ENCODE measurements around the gene WRAP53. TPM values are rescaled to one million over a fixed set of nuclear protein-coding genes. Genes with fewer than 3 reads are reported as not detected.

The WRAP53 gene
- 4.7 and 7.0 TPM in 2 replicates for total RNA-seq

GRCh38 chr17:7687908-7688807 lies at the start of gene WRAP53:
TSS of gene WRAP53 (plus strand) at chr17:7688477. CDS start at chr17:7688649, 172 bp downstream.

GRCh38 chr17:7650509-7651096 lies 37.7 kb upstream of the WRAP53 start, which contains the start of gene ATP1B2:
TSS of gene ATP1B2 (plus strand) at chr17:7650926. CDS start at chr17:7651519, 593 bp downstream.

GRCh38 chr17:7687072-7687907 lies 987 bp upstream of the WRAP53 start, which contains the start of gene TP53:
TSS of gene TP53 (minus strand) at chr17:7687490. CDS start at chr17:7676594, 10,896 bp downstream.

GRCh38 chr17:7704601-7705268 lies 16.5 kb downstream of the WRAP53 start, which contains the start of gene EFNB3:
TSS of gene EFNB3 (plus strand) at chr17:7705202. CDS start at chr17:7705599, 397 bp downstream.

GRCh38 chr17:7716901-7717755 lies 28.9 kb downstream of the WRAP53 start, which contains the start of gene DNAH2:
TSS of gene DNAH2 (plus strand) at chr17:7717744. CDS start at chr17:7719735, 1,991 bp downstream.

Other genes with a start within 250 kb of the WRAP53 start
- gene FGF11, start 249.0 kb upstream of the WRAP53 start, total RNA-seq = 2.1 and 3.9 TPM in 2 replicates
- gene CHRNB1, start 243.4 kb upstream of the WRAP53 start, total RNA-seq = 5.7 and 13.0 TPM in 2 replicates
- 33.9 and 36.1 TPM in 2 replicates for gene ZBTB4, start 208.8 kb upstream of the WRAP53 start, total RNA-seq
- gene SLC35G6, start 207.0 kb upstream of the WRAP53 start, total RNA-seq = not detected in 2 replicates
- 106 and 112 TPM in 2 replicates for gene POLR2A, start 204.1 kb upstream of the WRAP53 start, total RNA-seq
- gene TNFSF12, start 139.4 kb upstream of the WRAP53 start, total RNA-seq = 3.4 and 3.5 TPM in 2 replicates
- 1.4 and 1.6 TPM in 2 replicates for gene TNFSF13, start 129.7 kb upstream of the WRAP53 start, total RNA-seq
- gene SENP3, start 126.6 kb upstream of the WRAP53 start, total RNA-seq = 40.0 and 67.6 TPM in 2 replicates
- 2.4 and 3.3 TPM in 2 replicates for gene CD68, start 108.8 kb upstream of the WRAP53 start, total RNA-seq
- gene MPDU1, start 104.6 kb upstream of the WRAP53 start, total RNA-seq = 58.5 and 227 TPM in 2 replicates
- 9.0 and 14.5 TPM in 2 replicates for gene SOX15, start 98.4 kb upstream of the WRAP53 start, total RNA-seq
- 36.1 TPM in 2 replicates for gene FXR2, start 73.6 kb upstream of the WRAP53 start, total RNA-seq
- gene SAT2, start 60.7 kb upstream of the WRAP53 start, total RNA-seq = 16.7 and 38.1 TPM in 2 replicates
- gene SHBG, start 58.3 kb upstream of the WRAP53 start, total RNA-seq = 0.87 and 2.4 TPM in 2 replicates
- not detected in 2 replicates for gene ATP1B2, start 37.6 kb upstream of the WRAP53 start, total RNA-seq
- 38.9 and 58.5 TPM in 2 replicates for gene TP53, start 987 bp upstream of the WRAP53 start, total RNA-seq
- 2.2 and 5.9 TPM in 2 replicates for gene EFNB3, start 16.7 kb downstream of the WRAP53 start, total RNA-seq
- gene DNAH2, start 29.3 kb downstream of the WRAP53 start, total RNA-seq = under 0.01 TPM in 1 of 2 replicates, not detected in the other
- 4.9 and 27.9 TPM in 2 replicates for gene KDM6B, start 145.7 kb downstream of the WRAP53 start, total RNA-seq
- 2.0 and 3.3 TPM in 2 replicates for gene TMEM88, start 166.6 kb downstream of the WRAP53 start, total RNA-seq
- gene NAA38, start 169.1 kb downstream of the WRAP53 start, total RNA-seq = 65.6 and 78.9 TPM in 2 replicates
- gene CYB5D1, start 169.5 kb downstream of the WRAP53 start, total RNA-seq = 9.8 and 10.1 TPM in 2 replicates
- gene CHD3, start 200.3 kb downstream of the WRAP53 start, total RNA-seq = 119 and 236 TPM in 2 replicates
- gene RNF227, start 227.8 kb downstream of the WRAP53 start, total RNA-seq = 3.1 and 3.3 TPM in 2 replicates
- 1.2 and 1.6 TPM in 2 replicates for gene KCNAB3, start 241.4 kb downstream of the WRAP53 start, total RNA-seq
- 49.9 and 60.9 TPM in 2 replicates for gene TRAPPC1, start 243.5 kb downstream of the WRAP53 start, total RNA-seq
- gene CNTROB, start 243.7 kb downstream of the WRAP53 start, total RNA-seq = 29.8 and 39.7 TPM in 2 replicates

All from placental epithelial cell (primary cell).